Ascending aorta (tissue), 2 donors: ENCODE data around the gene FGD4. TPM values are rescaled to one million over a fixed set of nuclear protein-coding genes. Genes with fewer than 3 reads are reported as not detected.

Experiments
- DNase-seq, 2 donors: peaks; one replicate each; pipeline ENCODE4 v3.0.0-alpha.2; 2019; ENCODE audit warnings: low spot score in 2 of 2
- H3K27ac ChIP-seq, 2 donors: fragments of 200-600 bp; sonication (generic); one replicate each; pipeline ENCODE4 v1.5.1; 2016 to 2017; ENCODE audit warnings: mild to moderate bottlenecking in 1 of 2
- H3K27me3 ChIP-seq: fragments of 200-600 bp; sonication (generic); one replicate; pipeline ENCODE4 v1.5.1; 2017
- H3K36me3 ChIP-seq, 2 donors: fragments of 200-600 bp; sonication (generic); one replicate each; pipeline ENCODE4 v1.5.1; 2016
- H3K4me1 ChIP-seq, 2 donors: fragments of 200-600 bp; sonication (generic); one replicate each; pipeline ENCODE4 v1.5.1; 2016 to 2017; ENCODE audit warnings: mild to moderate bottlenecking in 1 of 2
- H3K4me3 ChIP-seq, 2 donors: fragments of 200-600 bp; sonication (generic); one replicate each; pipeline ENCODE4 v1.5.1; 2016 to 2017; ENCODE audit warnings: mild to moderate bottlenecking in 1 of 2
- H3K9me3 ChIP-seq, 2 donors: fragments of 200-600 bp; sonication (generic); one replicate each; pipeline ENCODE4 v1.5.1; 2016
- CTCF ChIP-seq, 3 experiments: fragments of 200-600 bp in 2 of 3; fragments of 450-650 bp in 1 of 3; sonication (generic) in 2 of 3; IDR thresholded peaks; one replicate each; pipeline ENCODE4 v1.5.1; 2016 to 2019; ENCODE audit warnings: antibody characterized with exemption in 3 of 3, mild to moderate bottlenecking in 1 of 3, moderate library complexity in 1 of 3
- intact Hi-C: fragments of 100-400 bp; cut with DNase I; formaldehyde crosslinking; loops from one replicate; pipeline ENCODE4 v1.15.1; 2023
- total RNA-seq: library from RNA; depleted of rRNA; stranded (reverse); fragments of >200 nt; gene quantifications from one replicate; pipeline ENCODE4 v1.1.0, GENCODE V29; 2016

FGD4 gene
- total RNA-seq, 1 donor from 2014 or later = 47.5 TPM

GRCh38 chr12:32451816-32452215, 52.5 kb downstream of the FGD4 start:
- intact Hi-C loops = no loop called here
- Histone ChIP-seq H3K27me3 (no peaks in the 10 kb centered on the region), H3K4me1 (peaks cover 0 to 12% of the 10 kb centered on the region in 2 donors), H3K27ac (no peak overlapping the region), H3K36me3 (no peaks in the 10 kb centered on the region), H3K9me3 (no peaks in the 10 kb centered on the region), H3K4me3 (no peak overlapping the region)
- no peak for TF ChIP-seq CTCF (IDR thresholded peaks at IDR 0.05)
- no peak for DNase-seq

- H3K36me3 ChIP-seq = no peaks in the 10 kb centered on the region
- H3K27ac ChIP-seq = peak overlapping the region in 1 of 2 donors; percentile 29
- intact Hi-C loops = no loop called here
- no peak overlapping the region for H3K4me3 ChIP-seq
- H3K9me3 ChIP-seq = no peaks in the 10 kb centered on the region
- DNase-seq = no peak
- H3K4me1 ChIP-seq = peaks cover 0 to 24% of the 10 kb centered on the region in 2 donors
- H3K27me3 ChIP-seq = no peaks in the 10 kb centered on the region
- no peak for TF ChIP-seq CTCF (IDR thresholded peaks at IDR 0.05)
Observed at GRCh38 chr12:32454075-32454474, 54.7 kb downstream of the FGD4 start.

GRCh38 chr12:32454866-32455265, 55.5 kb downstream of the FGD4 start:
- TF ChIP-seq CTCF (IDR thresholded peaks at IDR 0.05) = no peak
- DNase-seq = no peak
- intact Hi-C loops = loop anchor here (1.0 to 5.0 kb wide), 3 partner anchors 82 to 217 kb away; no protein-coding TSS in a partner anchor
- H3K4me1 ChIP-seq = peaks cover 0 to 24% of the 10 kb centered on the region in 2 donors
- H3K4me3 ChIP-seq = no peak overlapping the region
- no peak overlapping the region for H3K27ac ChIP-seq
- no peaks in the 10 kb centered on the region for H3K27me3 ChIP-seq
- H3K9me3 ChIP-seq = no peaks in the 10 kb centered on the region
- H3K36me3 ChIP-seq = no peaks in the 10 kb centered on the region

GRCh38 chr12:32455607-32456071, 56.3 kb downstream of the FGD4 start:
- Histone ChIP-seq H3K4me3 (peak overlapping the region; percentile 47 to 54), H3K4me1 (peaks cover 0 to 24% of the 10 kb centered on the region in 2 donors), H3K27ac (no peak overlapping the region), H3K9me3 (no peaks in the 10 kb centered on the region), H3K36me3 (no peaks in the 10 kb centered on the region), H3K27me3 (no peaks in the 10 kb centered on the region)
- DNase-seq = no peak
- TF ChIP-seq CTCF (IDR thresholded peaks at IDR 0.05) = peak; percentile 45 to 71 (median 46)
- intact Hi-C loops = loop anchor here (1.0 to 5.0 kb wide), 3 partner anchors 82 to 217 kb away; no protein-coding TSS in a partner anchor

- no peak for TF ChIP-seq CTCF (IDR thresholded peaks at IDR 0.05)
- peaks cover 0 to 24% of the 10 kb centered on the region in 2 donors for H3K4me1 ChIP-seq
- intact Hi-C loops = loop anchor here (5.0 kb wide), 2 partner anchors 80 to 215 kb away; no protein-coding TSS in a partner anchor
Observed at GRCh38 chr12:32457251-32458025, 58.1 kb downstream of the FGD4 start.

More at GRCh38 chr12:32457251-32458025, 58.1 kb downstream of the FGD4 start:
- no peaks in the 10 kb centered on the region for H3K27me3 ChIP-seq
- no peaks in the 10 kb centered on the region for H3K36me3 ChIP-seq
- H3K9me3 ChIP-seq = no peaks in the 10 kb centered on the region
- H3K4me3 ChIP-seq = no peak overlapping the region
- H3K27ac ChIP-seq = peak overlapping the region in 1 of 2 donors; percentile 46
- DNase-seq = no peak
